Panc1 (cell line): ENCODE results near the gene TRPM6.

Experiments used
- CTCF ChIP-seq: fragments of 450-650 bp; IDR thresholded peaks from 2 replicates; pipeline ENCODE4 v1.5.1; 2017; ENCODE audit warnings: mild to moderate bottlenecking
- TCF7L2 ChIP-seq: IDR thresholded peaks from 2 replicates; pipeline ENCODE4 v1.6.1; 2011; ENCODE audit warnings: mild to moderate bottlenecking, low read depth, low read length, inconsistent platforms

GRCh38 chr9:74858751-74859414 lies 28.8 kb downstream of the TRPM6 start:
- no peak for TF ChIP-seq CTCF
- no peak for TF ChIP-seq TCF7L2
